ENCODE results near the gene NAALADL2.

NAALADL2 gene

GRCh38 chr3:175176556-175176955 is 317.4 kb downstream of the NAALADL2 start:
- no peak overlapping the region for H3K27ac ChIP-seq (ENCODE audit: low read depth, low read length, poor library complexity, severe bottlenecking)
- H3K9ac ChIP-seq (ENCODE audit: low read length) = no peak overlapping the region
- no peaks in the 10 kb centered on the region for H4K20me1 ChIP-seq (ENCODE audit: insufficient read depth, low read length)
- no peaks in the 10 kb centered on the region for H3K9me3 ChIP-seq (ENCODE audit: low read length)
- H3K4me2 ChIP-seq (ENCODE audit: low read length) = no peak overlapping the region
- no peaks in the 10 kb centered on the region for H3F3A ChIP-seq (ENCODE audit: insufficient read depth, low read length)
- no peaks in the 10 kb centered on the region for H3K79me2 ChIP-seq (ENCODE audit: insufficient read depth, low read length)
- H3K27me3 ChIP-seq (ENCODE audit: insufficient read depth, low read length) = no peaks in the 10 kb centered on the region
- H2AFZ ChIP-seq (ENCODE audit: low read length) = no peak overlapping the region
- no peak overlapping the region for H3K4me3 ChIP-seq (ENCODE audit: low read depth, low read length, poor library complexity, severe bottlenecking)
- no peaks in the 10 kb centered on the region for H3K36me3 ChIP-seq (ENCODE audit: insufficient read depth, low read length)
- H3K4me1 ChIP-seq (ENCODE audit: insufficient read depth, low read length, severe bottlenecking) = no peaks in the 10 kb centered on the region
- TF ChIP-seq CTCF (IDR thresholded peaks at IDR 0.05; ENCODE audit: low read length) (no peak), EZH2 (IDR thresholded peaks at IDR 0.05; ENCODE audit: borderline replicate concordance, low read length) (no peak)
- H3K9me2 ChIP-seq (ENCODE audit: low read depth, low read length) = no peaks in the 10 kb centered on the region

GRCh38 chr3:175179055-175179454 is 319.9 kb downstream of the NAALADL2 start:
- no peaks in the 10 kb centered on the region for H3K27me3 ChIP-seq (ENCODE audit: insufficient read depth, low read length)
- no peaks in the 10 kb centered on the region for H3K9me2 ChIP-seq (ENCODE audit: low read depth, low read length)
- no peak overlapping the region for H3K27ac ChIP-seq (ENCODE audit: low read depth, low read length, poor library complexity, severe bottlenecking)
- H3F3A ChIP-seq (ENCODE audit: insufficient read depth, low read length) = no peaks in the 10 kb centered on the region
- no peaks in the 10 kb centered on the region for H3K79me2 ChIP-seq (ENCODE audit: insufficient read depth, low read length)
- TF ChIP-seq CTCF (IDR thresholded peaks at IDR 0.05; ENCODE audit: low read length) (no peak), EZH2 (IDR thresholded peaks at IDR 0.05; ENCODE audit: borderline replicate concordance, low read length) (no peak)
- no peaks in the 10 kb centered on the region for H3K4me1 ChIP-seq (ENCODE audit: insufficient read depth, low read length, severe bottlenecking)
- no peaks in the 10 kb centered on the region for H4K20me1 ChIP-seq (ENCODE audit: insufficient read depth, low read length)
- no peak overlapping the region for H3K4me2 ChIP-seq (ENCODE audit: low read length)
- H3K9me3 ChIP-seq (ENCODE audit: low read length) = no peaks in the 10 kb centered on the region
- no peaks in the 10 kb centered on the region for H3K36me3 ChIP-seq (ENCODE audit: insufficient read depth, low read length)
- no peak overlapping the region for H2AFZ ChIP-seq (ENCODE audit: low read length)
- H3K9ac ChIP-seq (ENCODE audit: low read length) = no peak overlapping the region
- no peak overlapping the region for H3K4me3 ChIP-seq (ENCODE audit: low read depth, low read length, poor library complexity, severe bottlenecking)

- Histone ChIP-seq H3K9me2 (ENCODE audit: low read depth, low read length) (no peaks in the 10 kb centered on the region), H3K79me2 (ENCODE audit: insufficient read depth, low read length) (no peaks in the 10 kb centered on the region), H3K9me3 (ENCODE audit: low read length) (no peaks in the 10 kb centered on the region), H4K20me1 (ENCODE audit: insufficient read depth, low read length) (no peaks in the 10 kb centered on the region), H3K9ac (ENCODE audit: low read length) (no peak overlapping the region), H3K36me3 (ENCODE audit: insufficient read depth, low read length) (no peaks in the 10 kb centered on the region), H3K4me1 (ENCODE audit: insufficient read depth, low read length, severe bottlenecking) (no peaks in the 10 kb centered on the region), H2AFZ (ENCODE audit: low read length) (no peak overlapping the region), H3K4me2 (ENCODE audit: low read length) (no peak overlapping the region), H3K27ac (ENCODE audit: low read depth, low read length, poor library complexity, severe bottlenecking) (no peak overlapping the region), H3K4me3 (ENCODE audit: low read depth, low read length, poor library complexity, severe bottlenecking) (no peak overlapping the region), H3K27me3 (ENCODE audit: insufficient read depth, low read length) (no peaks in the 10 kb centered on the region), H3F3A (ENCODE audit: insufficient read depth, low read length) (no peaks in the 10 kb centered on the region)
- TF ChIP-seq EZH2 (IDR thresholded peaks at IDR 0.05; ENCODE audit: borderline replicate concordance, low read length) = no peak
- no peak for TF ChIP-seq CTCF (IDR thresholded peaks at IDR 0.05; ENCODE audit: low read length)
Measured at GRCh38 chr3:175184392-175184791, 325.3 kb downstream of the NAALADL2 start.

Measured in OCI-LY1 (cell line).